ENCODE data around the gene POLD2. TPM values are rescaled to one million over a fixed set of nuclear protein-coding genes. Genes with fewer than 3 reads are reported as not detected.

POLD2 gene
- total and polyA plus RNA-seq, 2 of the 4 experiments (the other 2 are of a cell fraction) = 142 to 163 TPM

GRCh38 chr7:44144968-44145478, 21.7 kb upstream of the POLD2 start:
- Histone ChIP-seq H2AFZ (replicated peaks; ENCODE audit: low read length, poor library complexity) (peak overlapping the region; percentile 92), H3K79me1 (ENCODE audit: low read depth in 1 of 2, low read length in 2 of 2) (no peaks in the 10 kb centered on the region), H3K27ac (ENCODE audit: insufficient read depth, low read length) (no peak overlapping the region), H2AK9ac (replicated peaks; ENCODE audit: low read depth, low read length, poor library complexity) (peak overlapping the region; percentile 74), H4K91ac (ENCODE audit: insufficient read depth, low read depth, low read length) (no peak overlapping the region), H3K18ac (ENCODE audit: low read depth, low read length) (no peak overlapping the region), H3K14ac (replicated peaks; ENCODE audit: low read depth, low read length) (no peak overlapping the region), H3K9me1 (ENCODE audit: insufficient read depth, low read length) (peaks cover 3% of the 10 kb centered on the region; the same call in 1 of the 2 replicates), H3K4me1 (ENCODE audit: control insufficient read depth, insufficient read depth, low read length) (peaks cover 5% of the 10 kb centered on the region; the same call in 1 of the 2 replicates), H3K36me3 (ENCODE audit: control insufficient read depth, insufficient read depth, low read length) (no peaks in the 10 kb centered on the region), H2BK120ac (ENCODE audit: low read depth, low read length) (no peak overlapping the region), H2BK15ac (ENCODE audit: low read depth, low read length) (no peak overlapping the region), H2BK20ac (ENCODE audit: low read depth, low read length) (no peak overlapping the region), H3K56ac (ENCODE audit: extremely low read depth, insufficient read depth, low read length) (no peak overlapping the region), H3K4me2 (ENCODE audit: low read depth, low read length) (peak overlapping the region; percentile 95; the same call in 1 of the 2 replicates), H3K9ac (ENCODE audit: low read depth, low read length) (no peak overlapping the region), H3K9me3 (ENCODE audit: control insufficient read depth, insufficient read depth, low read length) (no peaks in the 10 kb centered on the region), H3K27me3 (ENCODE audit: control insufficient read depth, insufficient read depth, low read length) (peaks cover 40% of the 10 kb centered on the region), H3K4ac (ENCODE audit: low read depth, low read length) (no peak overlapping the region), H2AK5ac (ENCODE audit: low read depth, low read length) (no peak overlapping the region), H4K5ac (ENCODE audit: low read depth, low read length) (no peak overlapping the region), H4K8ac (ENCODE audit: low read depth in 2 of 2, low read length in 2 of 2) (no peak overlapping the region), H3K4me3 (ENCODE audit: insufficient read depth, low read depth, low read length) (peak overlapping the region; percentile 43; the same call in 1 of the 2 replicates), H3K23ac (ENCODE audit: low read depth, low read length) (no peak overlapping the region), H2BK5ac (ENCODE audit: low read depth, low read length, poor library complexity, severe bottlenecking) (no peak overlapping the region), H4K20me1 (ENCODE audit: insufficient read depth, low read length) (no peaks in the 10 kb centered on the region)
- in situ Hi-C loops (cut with MboI; ENCODE audit: low sequenced_read_pairs) (no loop called here), intact Hi-C loops (cut with micrococcal nuclease) (no loop called here), dilution Hi-C loops (cut with HindIII; ENCODE audit: low sequenced_read_pairs, unreplicated experiment) (no loop called here)
- WGBS, 2 experiments (ENCODE audit: extremely low coverage in 2 of 2, insufficient read length in 1 of 2) = 85% methylated on average over 15 of the region's 31 CpGs; no CpG with 5 or more reads in 1 of the 2 experiments
- TF ChIP-seq MAZ (IDR thresholded peaks at IDR 0.05; ENCODE audit: borderline replicate concordance, low read depth, low read length) (no peak), ELK1 (IDR thresholded peaks at IDR 0.05; ENCODE audit: borderline replicate concordance, low read depth, low read length) (no peak), CTCF (conservative IDR thresholded peaks at IDR 0.05; ENCODE audit: low read depth, low read length) (no peak), MAFK (IDR thresholded peaks at IDR 0.05; ENCODE audit: low read depth, low read length) (no peak), SMC3 (IDR thresholded peaks at IDR 0.05; ENCODE audit: low read depth, low read length) (no peak), RCOR1 (IDR thresholded peaks at IDR 0.05; ENCODE audit: insufficient replicate concordance, low read length) (no peak), POLR2A (IDR thresholded peaks at IDR 0.05; ENCODE audit: low read depth, low read length) (no peak), USF2 (IDR thresholded peaks at IDR 0.05; ENCODE audit: low read depth, low read length) (no peak), CHD1 (IDR thresholded peaks at IDR 0.05; ENCODE audit: low read depth, low read length) (no peak), RFX5 (IDR thresholded peaks at IDR 0.05; ENCODE audit: low read depth, low read length) (no peak), NFE2L2 (IDR thresholded peaks at IDR 0.05; ENCODE audit: low read depth, low read length) (no peak), CEBPB (IDR thresholded peaks at IDR 0.05; ENCODE audit: low read depth, low read length) (no peak), RAD21 (IDR thresholded peaks at IDR 0.05; ENCODE audit: low read length) (no peak), FOS (IDR thresholded peaks at IDR 0.05; ENCODE audit: low read depth, low read length) (no peak), BHLHE40 (IDR thresholded peaks at IDR 0.05; ENCODE audit: low read depth, low read length) (no peak), MXI1 (IDR thresholded peaks at IDR 0.05; ENCODE audit: borderline replicate concordance, low read depth, low read length) (no peak)
- ATAC-seq (ENCODE audit: low read depth) (no peak), DNase-seq (no peak)
- no TSS peak for BruUV-seq (replicated peaks)
- CTCF ChIA-PET = no interaction called here
- POLR2A ChIA-PET (ENCODE audit: unreplicated experiment) = no interaction called here
